CMK (cell line): ENCODE data around the gene ITGAL.

Source experiments
- DNase-seq: peaks from one replicate; pipeline ENCODE4 v3.0.0-alpha.2; 2010; ENCODE audit warnings: low read depth

Gene ITGAL

DNA sequence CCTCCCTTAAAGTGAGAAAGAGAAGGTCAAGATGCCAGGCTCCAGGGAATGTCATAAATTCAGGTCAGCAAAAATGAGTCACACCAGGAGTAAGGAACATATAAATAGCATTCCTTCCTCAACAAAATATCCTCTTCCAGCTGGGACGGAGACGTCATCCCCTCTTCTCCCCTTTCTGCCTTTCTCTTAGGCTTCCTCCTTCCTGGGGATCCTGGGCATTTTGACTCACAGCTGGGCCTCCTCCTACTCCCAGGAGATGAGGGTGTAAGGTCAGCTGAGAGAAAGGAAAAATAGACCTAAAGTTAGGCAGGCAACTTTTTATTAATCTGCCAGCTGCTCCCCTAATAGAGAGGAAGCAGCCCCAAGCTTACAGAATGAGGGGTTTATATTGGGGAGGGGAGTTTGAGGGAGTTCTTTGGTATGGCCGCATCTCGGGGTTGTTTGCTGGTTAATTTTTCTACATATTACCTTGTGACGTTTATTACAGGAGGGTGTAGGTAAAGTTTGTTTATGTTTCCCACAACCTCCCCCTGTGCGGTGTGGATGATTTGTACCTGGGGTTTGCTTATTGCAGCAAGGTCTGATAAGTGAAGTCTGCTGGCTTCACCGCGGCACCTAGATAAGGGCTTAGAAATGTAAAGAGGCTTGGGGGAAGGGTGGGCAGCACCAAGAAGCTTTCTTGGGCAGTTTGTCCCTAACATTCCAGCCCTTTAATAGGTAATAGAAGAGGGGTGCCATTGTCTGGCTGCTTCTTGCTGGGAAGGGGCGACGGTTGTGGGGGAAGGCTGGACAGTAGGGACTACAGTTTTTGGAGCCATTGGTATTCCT lies 69.2 kb downstream of the ITGAL start:
- no peak for DNase-seq

DNA sequence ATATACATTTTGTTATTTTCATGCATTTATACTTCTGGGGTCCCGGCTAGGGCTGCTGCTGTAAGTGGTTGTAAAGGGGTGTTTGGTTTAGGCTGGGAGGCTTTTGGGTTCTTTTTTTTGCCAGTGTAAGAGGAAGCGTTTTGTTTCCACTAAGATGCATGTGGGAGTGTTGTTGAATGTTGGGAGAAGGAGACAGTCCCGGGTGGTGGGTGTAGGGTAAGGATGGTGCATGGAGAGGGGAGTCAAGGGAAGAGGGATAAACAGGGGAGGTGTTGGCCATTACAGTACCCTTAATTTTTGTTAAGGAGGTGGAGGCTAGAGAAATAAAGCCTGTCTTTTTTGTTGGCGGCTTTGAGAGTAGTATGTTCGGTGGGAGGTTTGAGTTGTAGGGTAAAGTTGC lies 70.5 kb downstream of the ITGAL start:
- no peak for DNase-seq

DNA sequence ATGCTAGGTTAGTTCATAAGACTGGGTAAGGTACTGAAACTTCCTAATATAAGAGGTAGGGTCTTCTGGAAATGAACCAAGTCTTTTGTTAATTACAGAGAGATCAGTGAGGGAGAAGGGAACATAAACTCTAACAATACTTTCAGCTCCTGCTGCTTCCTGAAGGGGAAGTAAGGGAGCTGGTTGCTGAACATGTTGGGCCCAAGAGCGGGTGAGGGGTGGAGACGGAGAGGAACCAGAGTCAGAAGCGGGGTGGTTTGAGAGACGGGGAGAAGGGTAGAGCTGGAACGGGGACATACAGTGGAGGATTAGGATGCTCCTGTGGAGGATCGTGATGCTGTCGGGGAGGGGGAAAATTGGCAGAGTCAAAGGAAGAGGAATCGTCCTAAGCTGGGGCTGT lies 73.6 kb downstream of the ITGAL start:
- DNase-seq = no peak

GRCh38 chr16:30548416-30549253 lies 76.1 kb downstream of the ITGAL start:
- DNase-seq = no peak

- DNase-seq = no peak
Observed at GRCh38 chr16:30551781-30552180, 79.2 kb downstream of the ITGAL start.

DNA sequence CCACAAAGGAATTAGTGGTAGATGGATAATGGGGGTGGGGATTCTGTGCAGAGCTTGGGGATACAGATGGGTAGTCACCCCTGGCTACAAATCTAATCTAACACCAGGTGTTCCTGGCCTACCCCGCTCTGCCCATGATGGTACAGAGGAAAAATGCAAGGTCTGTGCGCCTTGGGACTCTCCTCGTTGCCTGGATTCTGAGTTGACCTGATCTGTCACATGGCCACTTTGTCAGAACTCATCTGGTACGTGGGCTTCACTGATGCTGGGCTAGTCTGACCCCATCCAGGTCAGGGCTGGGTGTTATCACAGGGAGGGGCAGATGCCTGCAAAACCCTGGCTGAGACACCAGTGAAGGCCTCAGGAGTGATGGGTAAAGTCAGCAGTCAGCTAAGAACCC lies 80.4 kb downstream of the ITGAL start:
- no peak for DNase-seq

DNA sequence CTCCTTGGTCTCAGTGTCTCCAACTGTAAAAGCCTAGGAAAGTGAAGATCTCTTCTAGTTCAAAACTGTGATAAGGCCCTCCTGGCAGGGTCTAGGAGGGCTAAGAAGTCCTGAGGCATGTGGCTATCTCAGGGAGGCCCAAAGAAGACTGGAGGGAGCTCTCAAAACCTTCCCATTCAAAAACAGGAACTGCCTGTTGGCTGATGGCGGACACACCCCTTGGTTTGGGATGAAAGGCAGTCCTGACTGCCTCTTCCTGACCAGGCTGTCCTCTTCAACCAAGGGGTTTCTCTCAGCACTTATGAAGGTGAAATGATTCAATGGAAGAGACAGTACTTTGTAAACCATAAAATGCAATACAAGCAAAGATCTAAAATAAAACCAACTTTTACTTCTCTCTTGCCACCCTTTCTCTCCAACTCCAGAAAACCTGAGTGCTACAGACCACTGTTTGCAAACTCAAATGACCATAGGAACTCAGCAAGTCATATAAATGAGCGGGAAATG lies 80.9 kb downstream of the ITGAL start:
- DNase-seq = no peak

DNA sequence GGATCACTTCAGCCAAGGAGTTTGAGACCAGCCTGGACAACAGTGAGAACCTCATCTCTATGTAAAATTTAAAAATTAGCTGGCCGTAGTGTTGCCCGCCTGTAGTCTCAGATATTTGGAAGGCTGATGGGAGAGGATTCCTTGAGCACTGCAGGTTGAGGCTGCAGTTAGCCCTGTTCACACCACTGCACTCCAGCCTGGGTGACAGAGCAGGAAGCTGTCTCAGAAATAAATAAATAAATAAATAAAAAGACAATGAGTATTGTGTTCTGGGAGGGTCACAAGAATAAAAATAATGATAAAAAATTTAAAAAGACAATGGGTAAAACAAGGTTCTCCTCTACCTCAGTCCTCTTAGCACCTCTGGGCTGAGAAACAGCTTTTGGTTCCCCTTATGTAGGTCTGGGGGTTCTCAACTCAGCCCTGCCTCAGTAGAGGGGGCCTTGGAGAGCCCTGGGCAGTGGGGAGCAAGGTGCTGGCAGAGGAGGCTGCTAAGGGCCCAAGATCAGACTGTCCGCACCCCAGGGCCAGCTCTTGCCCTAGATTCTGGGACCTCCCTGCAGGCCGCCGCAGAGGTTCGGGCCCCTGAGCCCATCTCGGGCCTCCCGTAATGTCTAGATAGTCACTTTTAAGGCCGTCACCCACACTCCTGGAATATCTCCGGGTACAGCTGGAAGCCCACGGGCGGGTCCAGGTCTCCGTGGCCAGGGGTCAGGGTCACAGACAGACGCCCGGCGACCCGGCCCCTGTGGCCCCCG lies 82.2 kb downstream of the ITGAL start:
- no peak for DNase-seq

GRCh38 chr16:30555315-30556124 lies 83.0 kb downstream of the ITGAL start:
- DNase-seq = no peak

GRCh38 chr16:30556125-30556473 lies 83.6 kb downstream of the ITGAL start:
- DNase-seq = no peak

DNA sequence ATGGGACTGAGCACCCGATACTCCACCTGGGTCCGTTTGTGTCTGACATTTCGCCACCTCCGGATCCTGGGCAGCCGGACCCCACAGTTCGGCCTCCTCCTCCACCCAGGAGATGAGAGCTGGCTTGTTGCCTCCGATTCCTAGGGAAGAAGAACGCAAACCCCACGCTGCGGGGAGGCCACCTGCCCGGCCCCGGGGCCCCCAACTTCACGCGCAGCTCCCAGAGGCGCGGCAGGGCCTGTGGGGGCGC lies 85.1 kb downstream of the ITGAL start:
- no peak for DNase-seq

- peak; percentile 86 for DNase-seq
Observed at GRCh38 chr16:30557957-30558788, 85.6 kb downstream of the ITGAL start, which contains the start of gene ZNF764. TSS of gene ZNF764 (minus strand) at chr16:30558374. CDS start at chr16:30558182, 192 bp downstream.

- no peak for DNase-seq
Observed at GRCh38 chr16:30558789-30559377, 86.3 kb downstream of the ITGAL start.

DNA sequence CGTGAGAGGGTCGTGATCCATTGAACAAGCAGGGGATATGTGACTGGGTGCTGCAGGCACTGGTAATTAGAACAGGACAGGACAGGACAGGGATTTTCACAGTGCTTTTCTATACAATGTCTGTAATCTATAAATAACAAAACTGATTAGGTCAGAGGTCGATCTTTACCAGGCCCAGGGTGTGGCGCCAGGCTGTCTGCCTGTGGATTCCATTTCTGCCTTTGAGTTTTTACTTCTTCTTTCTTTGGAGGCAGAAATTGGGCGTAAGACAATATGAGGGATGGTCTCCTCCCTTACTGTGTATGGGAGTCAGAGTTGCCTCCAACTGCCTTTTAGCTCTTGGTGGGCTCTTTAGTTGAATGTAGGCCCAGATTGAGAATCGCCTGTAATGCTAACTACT lies 87.1 kb downstream of the ITGAL start:
- DNase-seq = no peak

DNA sequence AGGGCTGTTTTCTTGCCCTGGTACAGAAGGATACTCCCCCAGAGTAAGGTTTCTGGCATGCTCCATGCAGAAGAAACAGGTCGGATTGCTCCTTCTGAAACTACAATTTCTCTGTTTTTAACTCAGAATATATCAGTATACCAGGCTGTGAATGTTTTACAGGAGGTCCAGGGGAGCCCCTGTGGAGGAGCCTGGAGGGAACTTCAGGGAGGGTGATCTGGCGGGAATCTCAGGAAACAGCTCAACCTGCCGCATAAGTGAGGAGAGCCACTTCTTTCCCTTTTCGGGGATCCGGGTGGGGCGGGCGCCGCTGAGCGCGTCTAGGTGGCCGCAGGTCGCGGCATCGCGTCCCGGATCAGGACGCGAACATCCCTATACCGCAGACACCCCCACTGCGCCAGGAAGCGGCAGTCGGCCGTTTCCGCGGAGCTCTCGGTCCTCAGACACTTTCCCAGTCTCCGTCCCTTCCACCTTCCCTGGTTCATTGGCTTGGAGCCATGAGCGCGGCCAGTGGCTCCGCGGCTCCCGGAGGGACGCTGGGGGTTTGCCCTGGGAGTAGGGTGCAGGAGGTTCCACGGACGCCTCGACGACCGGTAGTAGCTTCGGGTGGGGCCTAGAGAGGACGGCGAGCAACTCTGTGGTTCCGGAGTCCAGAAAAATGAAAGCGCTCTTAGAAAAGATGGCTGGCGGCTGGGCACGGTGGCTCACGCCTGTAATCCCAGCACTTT lies 88.7 kb downstream of the ITGAL start:
- DNase-seq = peak; percentile 52

DNA sequence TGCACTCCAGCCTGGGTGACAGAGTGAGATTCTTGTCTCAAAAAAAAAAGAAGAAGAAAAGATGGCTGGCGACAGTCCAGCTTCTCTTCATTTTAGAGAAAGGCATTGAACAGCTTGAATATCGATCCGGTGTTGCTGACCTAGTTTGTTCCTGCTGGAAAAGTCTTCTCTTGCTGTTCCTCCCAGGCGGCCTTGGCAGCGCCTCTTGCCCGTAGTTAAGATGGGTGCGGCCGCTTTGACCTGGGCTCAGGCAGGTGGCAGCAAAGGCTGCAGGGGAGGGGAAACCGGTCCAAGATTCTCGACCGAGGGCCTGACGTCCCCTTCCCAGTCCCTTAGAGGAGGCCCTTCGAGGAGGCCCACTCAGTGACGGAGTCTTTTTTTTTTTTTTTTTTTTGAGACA lies 89.5 kb downstream of the ITGAL start:
- DNase-seq = no peak

- DNase-seq = no peak
Observed at GRCh38 chr16:30565526-30565925, 93.0 kb downstream of the ITGAL start.

DNA sequence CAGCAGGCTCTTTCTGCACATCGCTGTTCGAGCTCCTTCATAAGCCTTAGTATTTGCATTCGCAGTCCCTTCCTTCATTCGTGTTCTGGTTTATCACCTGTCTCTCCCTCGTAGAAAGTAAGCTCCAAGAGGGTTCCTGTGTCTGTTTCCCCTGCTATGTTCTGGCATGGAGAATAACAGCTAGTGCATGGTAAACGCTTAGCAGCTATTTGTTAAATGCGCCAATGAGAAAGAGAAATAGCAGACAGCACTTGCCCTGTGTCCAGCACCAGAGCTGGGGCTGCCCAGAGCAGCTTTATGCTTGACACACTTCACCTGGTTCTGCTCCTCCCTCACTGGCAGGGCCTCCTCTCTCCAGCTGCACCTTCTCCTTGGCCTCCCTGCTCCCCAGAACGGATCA lies 93.4 kb downstream of the ITGAL start:
- no peak for DNase-seq

DNA sequence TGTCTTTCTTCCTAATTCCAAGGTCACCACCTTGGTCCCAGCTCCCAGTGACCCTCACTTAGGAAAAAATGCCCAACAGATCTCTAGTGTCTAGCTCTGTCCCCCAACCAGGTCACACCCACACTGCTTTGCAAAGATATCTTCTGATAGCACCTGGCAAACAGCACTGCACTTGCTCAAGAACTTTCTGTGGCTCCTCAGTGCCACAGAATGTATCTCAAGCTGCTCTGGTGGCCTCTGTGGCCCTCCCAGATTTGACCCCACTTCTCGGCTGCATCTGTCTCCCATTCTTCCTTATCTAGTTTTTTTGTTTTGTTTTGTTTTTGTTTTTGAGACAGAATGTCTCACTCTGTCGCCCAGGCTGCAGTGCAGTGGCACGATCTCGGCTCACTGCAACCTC lies 94.0 kb downstream of the ITGAL start:
- no peak for DNase-seq
